ENCODE results near the gene BLOC1S5.

GRCh38 chr6:8088886-8089285 lies 24.7 kb upstream of the BLOC1S5 start:
- TF ChIP-seq POLR2AphosphoS5 (IDR thresholded peaks at IDR 0.05; ENCODE audit: low read depth, low read length) = no peak
- TF ChIP-seq TAF1 (IDR thresholded peaks at IDR 0.05; ENCODE audit: borderline replicate concordance, insufficient read depth, low read length) = no peak
- no peak for TF ChIP-seq SIN3A (IDR thresholded peaks at IDR 0.05; ENCODE audit: borderline replicate concordance, insufficient read depth, low read length)
- no peak for TF ChIP-seq REST (IDR thresholded peaks at IDR 0.05; ENCODE audit: insufficient read depth in 1 of 2, low read depth in 2 of 2, low read length in 2 of 2)
- TF ChIP-seq FOXP2 (optimal IDR thresholded peaks at IDR 0.05; ENCODE audit: borderline replicate concordance, extremely low read depth, extremely low read length, insufficient read depth) = no peak

Data from PFSK-1 (cell line).